GM19324 (cell line): ENCODE results near the gene COMT.

Experiments
- ATAC-seq: cut with Tn5 transposase; IDR thresholded peaks from one replicate; pipeline ENCODE4 v1.9.1; 2021; ENCODE audit warnings: mild to moderate bottlenecking, moderate library complexity; ENCODE audit not compliant: unreplicated experiment, low FRiP score

COMT gene

GRCh38 chr22:19941365-19942082, at the start of gene COMT, which contains the start of gene TXNRD2:
Gene COMT, plus strand, starts transcription at chr22:19941772. Its CDS starts 20,755 bp downstream, at chr22:19962527.
Gene TXNRD2, minus strand, starts transcription at chr22:19941818. Its CDS starts 15 bp downstream, at chr22:19941803.
- no peak for ATAC-seq

- ATAC-seq: no peak
Observed at GRCh38 chr22:19892257-19892879, 49.2 kb upstream of the COMT start.

DNA sequence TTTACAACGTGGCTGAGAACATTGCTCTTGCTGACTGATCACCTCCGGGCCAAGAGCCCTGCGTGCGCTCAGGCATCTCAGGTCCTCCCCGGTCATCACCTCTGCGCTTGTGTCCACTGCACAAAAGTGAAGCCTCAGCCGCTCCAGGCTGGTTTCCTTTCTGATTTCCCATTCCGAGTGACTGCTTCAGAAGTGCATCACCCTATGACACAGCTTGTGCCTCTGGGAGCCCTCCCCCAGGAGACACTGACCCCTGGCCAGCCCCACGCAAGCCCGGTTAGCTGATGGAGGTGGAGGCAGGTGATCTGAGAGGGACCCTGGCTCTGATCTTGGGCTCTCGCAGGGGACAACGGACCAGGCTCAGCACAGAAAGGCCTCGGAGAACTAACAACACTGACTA, 48.6 kb upstream of the COMT start:
- no peak for ATAC-seq

GRCh38 chr22:19893363-19893762, 48.2 kb upstream of the COMT start:
- no peak for ATAC-seq

- no peak for ATAC-seq
Observed at GRCh38 chr22:19895160-19895849, 46.3 kb upstream of the COMT start.

- no peak for ATAC-seq
Observed at GRCh38 chr22:19896665-19897355, 44.8 kb upstream of the COMT start.

- no peak for ATAC-seq
Observed at GRCh38 chr22:19897726-19898125, 43.8 kb upstream of the COMT start.

GRCh38 chr22:19898145-19898544, 43.4 kb upstream of the COMT start:
- no peak for ATAC-seq

DNA sequence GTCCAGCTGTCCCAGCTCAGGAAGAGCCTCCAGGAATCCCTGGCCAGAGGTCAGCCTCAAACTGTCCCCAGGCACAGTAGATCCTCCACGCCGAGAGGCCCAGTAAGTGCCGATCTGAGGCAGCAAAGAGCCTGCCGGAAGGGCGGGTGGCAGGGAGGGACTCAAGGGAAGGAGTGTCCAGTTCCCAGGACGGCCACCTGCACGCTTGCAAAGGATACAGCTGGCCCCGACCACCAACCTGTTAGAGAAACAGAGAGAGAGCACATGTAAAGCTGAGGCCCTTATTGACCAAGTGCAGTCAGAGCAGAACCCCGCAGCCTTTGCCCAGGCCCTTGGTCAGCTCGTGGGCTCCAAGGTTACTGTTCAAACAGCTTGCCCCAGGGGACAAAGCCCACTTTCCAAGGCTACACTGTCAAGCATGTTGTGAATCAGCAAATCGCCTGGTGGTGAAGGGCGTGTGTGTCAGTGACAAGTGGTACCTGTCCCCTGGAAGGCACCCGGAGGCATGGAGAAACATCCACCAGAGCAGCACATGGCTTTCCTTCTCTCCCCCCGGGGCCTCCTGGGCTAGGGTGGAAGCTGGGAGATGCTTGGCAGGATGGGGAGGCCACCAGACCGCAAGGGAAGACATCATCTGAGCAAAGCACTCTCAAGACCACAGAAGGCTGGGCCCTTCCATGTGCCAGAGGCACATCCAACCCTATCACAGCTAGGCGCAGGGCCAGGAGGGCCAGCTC, 42.6 kb upstream of the COMT start:
- no peak for ATAC-seq

DNA sequence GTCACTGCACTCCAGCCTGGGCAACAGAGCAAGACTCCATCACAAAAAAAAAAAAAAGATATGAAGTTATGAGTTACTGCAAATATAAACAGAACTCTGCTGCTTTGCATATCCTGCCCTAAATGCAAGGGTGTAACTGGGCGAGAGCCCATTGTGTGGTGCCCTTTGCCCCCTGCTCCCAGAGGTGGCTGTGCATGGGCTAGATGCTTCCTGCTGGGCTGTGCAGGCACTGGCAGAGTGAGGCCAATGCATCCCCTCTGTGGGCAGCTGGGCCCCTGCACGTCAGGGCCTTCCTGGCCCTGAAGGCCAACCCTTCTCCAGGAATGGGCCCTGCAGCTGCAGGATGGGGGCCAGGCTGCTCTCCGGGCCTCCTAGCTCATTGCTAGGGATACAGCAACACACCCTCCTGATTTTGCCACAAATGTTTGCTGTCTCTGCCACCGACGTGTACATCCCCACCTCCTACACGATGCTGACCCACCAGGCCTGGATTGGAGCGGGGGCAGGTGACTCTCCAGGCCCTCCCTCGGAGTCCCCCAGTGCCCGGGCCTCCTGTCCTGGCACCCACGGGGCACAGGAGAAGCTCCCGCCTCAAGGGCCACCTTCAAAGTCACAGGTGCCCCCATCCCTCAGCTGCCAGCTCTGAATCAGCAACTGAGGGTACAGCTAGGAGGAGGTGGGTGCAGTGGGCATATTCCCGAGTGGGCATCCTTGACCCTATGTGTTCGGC, 40.7 kb upstream of the COMT start:
- ATAC-seq: no peak

DNA sequence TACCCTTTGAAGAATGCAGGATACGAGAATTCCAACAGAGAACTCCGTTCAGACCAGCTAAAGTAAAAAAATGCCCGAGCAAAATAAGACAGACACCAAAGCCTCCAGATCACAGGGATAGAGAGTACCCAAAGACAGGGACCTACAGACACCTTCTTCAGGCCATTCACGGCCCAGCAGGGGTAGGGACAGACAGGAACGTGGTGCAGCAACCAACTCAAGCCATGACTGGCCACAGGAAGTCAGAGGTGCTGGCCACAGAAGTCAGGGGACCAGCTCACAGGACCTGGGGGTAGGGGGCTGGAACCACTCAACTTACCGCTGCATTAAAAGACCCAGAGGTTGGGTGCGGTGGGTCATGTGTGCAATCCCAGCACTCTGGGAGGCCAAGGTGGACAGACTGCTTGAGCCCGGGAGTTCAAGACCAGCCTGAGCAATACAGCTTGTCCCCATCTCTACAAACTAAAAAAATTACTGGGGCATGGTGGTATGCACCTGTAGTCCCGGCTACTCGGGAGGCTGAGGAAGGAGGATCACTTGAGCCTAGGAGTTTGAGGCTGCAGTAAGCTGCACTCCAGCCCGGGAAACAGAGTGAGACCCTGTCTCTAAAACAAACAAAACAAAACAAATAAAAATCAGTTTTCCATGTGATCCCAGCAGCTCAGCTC, 39.9 kb upstream of the COMT start:
- ATAC-seq: no peak

- ATAC-seq: no peak
Observed at GRCh38 chr22:19902245-19902715, 39.3 kb upstream of the COMT start.

DNA sequence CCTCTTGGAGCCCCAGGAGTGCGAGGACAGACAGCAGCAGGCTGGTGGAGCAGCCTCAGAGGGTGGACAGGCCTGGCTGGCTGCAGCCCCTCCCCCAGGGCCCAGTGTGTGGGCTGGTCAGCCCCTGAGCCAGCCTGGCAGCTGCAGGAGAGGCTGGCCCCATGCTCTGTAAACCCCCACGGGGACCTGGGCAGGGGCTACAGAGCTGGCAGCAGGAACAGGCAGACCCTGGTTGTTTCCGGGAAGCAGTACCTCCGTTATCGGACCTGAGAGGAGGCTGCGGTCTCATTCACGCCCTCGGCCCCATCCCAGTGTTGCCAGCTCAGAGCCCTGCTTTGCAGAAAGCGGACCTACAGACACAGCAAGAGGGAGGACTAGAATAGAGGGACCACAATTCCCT, 38.5 kb upstream of the COMT start:
- no peak for ATAC-seq

- ATAC-seq: no peak
Observed at GRCh38 chr22:19903513-19903912, 38.1 kb upstream of the COMT start.

DNA sequence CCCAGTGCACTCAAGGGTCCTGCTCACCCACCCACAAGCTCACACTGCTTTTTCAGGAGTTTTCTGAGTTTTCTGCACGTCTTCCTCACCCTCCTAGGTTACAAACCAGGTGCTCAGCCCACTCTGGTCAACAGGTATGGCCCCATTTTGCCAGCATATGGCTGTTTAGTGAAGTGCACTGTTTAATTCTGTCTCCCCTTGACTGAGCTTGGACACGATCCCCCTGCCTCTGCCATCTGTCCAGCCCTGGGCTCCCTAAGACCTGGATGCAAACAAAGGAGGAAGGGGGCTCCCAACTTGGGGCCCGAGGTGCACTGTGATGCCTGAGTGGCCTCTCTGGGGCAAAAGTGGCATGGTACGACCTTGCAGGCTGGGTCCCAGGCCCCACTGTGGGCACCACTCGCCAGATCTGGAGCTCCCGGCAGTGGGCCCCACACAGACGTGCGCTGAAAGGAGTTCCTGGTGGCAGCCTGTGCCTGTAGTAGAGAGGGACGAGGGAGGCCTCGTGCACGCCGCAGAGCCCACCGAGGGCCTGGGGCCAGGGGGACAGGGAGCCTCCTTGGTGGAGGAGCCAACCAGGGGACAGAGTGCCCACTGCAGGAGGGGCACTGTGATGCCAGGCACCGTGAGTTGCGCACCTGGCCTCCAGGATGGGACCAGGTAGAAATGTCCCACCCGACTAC, 37.3 kb upstream of the COMT start:
- ATAC-seq: no peak

- no peak for ATAC-seq
Observed at GRCh38 chr22:19904935-19905334, 36.6 kb upstream of the COMT start.

DNA sequence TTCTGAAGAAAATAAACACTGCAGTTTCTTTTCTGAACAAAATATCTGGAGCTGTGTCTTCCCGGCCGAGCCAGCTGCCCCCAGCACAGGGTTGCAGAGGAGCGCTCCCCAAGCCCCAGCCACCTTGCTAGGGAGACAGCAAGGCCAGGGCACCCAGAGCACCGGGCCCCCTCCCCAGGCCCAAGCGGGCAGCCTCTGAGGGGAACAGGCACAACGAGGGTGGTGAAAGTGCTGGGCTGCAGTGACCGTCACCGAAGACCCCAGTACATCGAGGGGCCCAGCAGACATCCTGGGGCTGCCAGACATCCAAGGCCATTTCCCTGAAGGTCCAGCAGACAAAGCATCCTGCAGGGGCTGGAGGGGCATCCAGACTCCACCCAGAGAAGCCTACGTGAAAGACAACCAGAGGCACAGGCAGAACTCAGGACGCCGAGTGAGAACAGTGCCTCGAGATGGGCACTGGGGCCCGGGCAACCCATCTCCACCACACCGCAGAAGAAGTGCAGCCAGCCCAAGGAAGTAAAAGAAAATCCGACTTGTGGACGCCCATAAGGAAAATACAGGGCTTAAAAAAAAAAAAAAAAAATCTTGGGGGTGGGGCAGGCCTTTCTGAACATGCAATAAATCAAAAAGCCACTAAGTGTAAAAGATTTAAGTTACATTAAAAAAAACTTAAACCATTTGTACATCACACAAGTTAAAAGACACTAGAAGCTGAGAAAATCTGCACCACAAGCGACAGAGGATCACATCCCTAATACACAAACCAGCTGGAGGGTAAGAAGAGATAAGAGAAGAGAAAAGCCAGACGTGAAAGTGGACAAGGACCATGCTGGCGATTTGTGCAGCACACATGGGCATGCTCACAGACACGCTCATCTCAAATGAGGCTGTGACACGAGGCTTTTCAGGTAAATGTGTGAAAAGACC, 36.0 kb upstream of the COMT start:
- no peak for ATAC-seq
